CD14-positive monocyte (primary cell): ENCODE data around the gene GPC6. TPM values are rescaled to one million over a fixed set of nuclear protein-coding genes. Genes with fewer than 3 reads are reported as not detected.

Source experiments
- DNase-seq, 3 donors: peaks; one replicate each; pipeline ENCODE4 v3.0.0-alpha.2; 2011 to 2022
- H2AFZ ChIP-seq: 2 replicates; pipeline ENCODE4 v1.6.0; 2012; ENCODE audit warnings: mild to moderate bottlenecking, low read depth, low read length, inconsistent platforms; ENCODE audit not compliant: insufficient read depth, poor library complexity, severe bottlenecking
- H3K27ac ChIP-seq, 2 donors: 1 replicate in 1 of 2; 2 replicates in 1 of 2; pipeline ENCODE4 v1.5.1; 2012 to 2013; ENCODE audit warnings: low read length in 2 of 2, control low read depth in 1 of 2, inconsistent platforms in 1 of 2, low read depth in 1 of 2, mild to moderate bottlenecking in 1 of 2
- H3K27me3 ChIP-seq, 2 donors: one replicate each; pipeline versions ENCODE4 v1.6.0 to v1.6.1; 2011 to 2013; ENCODE audit warnings: low read length in 2 of 2; ENCODE audit not compliant: control insufficient read depth in 2 of 2, insufficient read depth in 2 of 2
- H3K36me3 ChIP-seq, 2 donors: replicated peaks in 1 of 2; 1 replicate in 1 of 2; 2 replicates in 1 of 2; pipeline versions ENCODE4 v1.5.1 to v1.6.1; 2012 to 2013; ENCODE audit warnings: low read length in 2 of 2, control low read depth in 1 of 2, inconsistent platforms in 1 of 2, mild to moderate bottlenecking in 1 of 2; ENCODE audit not compliant: insufficient read depth in 2 of 2, control insufficient read depth in 1 of 2
- H3K4me1 ChIP-seq, 2 donors: 1 replicate in 1 of 2; 2 replicates in 1 of 2; pipeline versions ENCODE4 v1.5.1 to v1.6.1; 2012 to 2013; ENCODE audit warnings: low read length in 2 of 2, control low read depth in 1 of 2, inconsistent platforms in 1 of 2, mild to moderate bottlenecking in 1 of 2, moderate library complexity in 1 of 2; ENCODE audit not compliant: insufficient read depth in 2 of 2, control insufficient read depth in 1 of 2
- H3K4me2 ChIP-seq: replicated peaks from 2 replicates; pipeline ENCODE3; 2012; ENCODE audit warnings: low read length, moderate library complexity, mild to moderate bottlenecking; ENCODE audit not compliant: poor library complexity, severe bottlenecking; ENCODE audit errors: extremely low read depth
- H3K4me3 ChIP-seq, 3 experiments: fragments of 200-600 bp in 1 of 3; sonication (generic) in 1 of 3; replicated peaks in 1 of 3; 1 replicate in 2 of 3; 2 replicates in 1 of 3; pipeline ENCODE4 v1.5.1; 2011 to 2013; ENCODE audit warnings: low read length in 3 of 3, mild to moderate bottlenecking in 3 of 3, control low read depth in 2 of 3, low read depth in 2 of 3, inconsistent platforms in 1 of 3, moderate library complexity in 1 of 3
- H3K79me2 ChIP-seq: 2 replicates; pipeline ENCODE4 v1.6.0; 2012; ENCODE audit warnings: mild to moderate bottlenecking, control low read depth, inconsistent platforms, low read length, moderate library complexity; ENCODE audit not compliant: insufficient read depth
- H3K9ac ChIP-seq: 2 replicates; pipeline ENCODE4 v1.6.0; 2017; ENCODE audit warnings: low read length, mild to moderate bottlenecking; ENCODE audit not compliant: insufficient read depth, poor library complexity, severe bottlenecking
- H3K9me3 ChIP-seq, 2 donors: replicated peaks in 1 of 2; 1 replicate in 1 of 2; 2 replicates in 1 of 2; pipeline versions ENCODE4 v1.5.1 to v1.6.1; 2012 to 2013; ENCODE audit warnings: low read length in 2 of 2, control low read depth in 1 of 2; ENCODE audit not compliant: control insufficient read depth in 1 of 2, insufficient read depth in 1 of 2
- H4K20me1 ChIP-seq: 2 replicates; pipeline ENCODE4 v1.6.0; 2012; ENCODE audit warnings: mild to moderate bottlenecking, low read length, control low read depth, moderate library complexity; ENCODE audit not compliant: insufficient read depth
- H3K27ac Mint-ChIP-seq, 7 donors: one replicate each; pipeline ENCODE4 v1.8.0; 2020; ENCODE audit warnings: mild to moderate bottlenecking in 7 of 7, mixed read lengths in 7 of 7, moderate library complexity in 6 of 7, inconsistent platforms in 2 of 7
- H3K27me3 Mint-ChIP-seq, 3 donors: one replicate each; pipeline ENCODE4 v1.8.0; 2021 to 2022; ENCODE audit warnings: low read depth in 3 of 3, mild to moderate bottlenecking in 3 of 3, mixed read lengths in 3 of 3, moderate library complexity in 3 of 3, inconsistent platforms in 1 of 3
- H3K36me3 Mint-ChIP-seq, 2 donors: one replicate each; pipeline ENCODE4 v1.8.0; 2020; ENCODE audit warnings: mixed read lengths in 2 of 2, inconsistent platforms in 1 of 2, mild to moderate bottlenecking in 1 of 2
- H3K4me1 Mint-ChIP-seq: one replicate; pipeline ENCODE4 v1.8.0; 2020; ENCODE audit warnings: mild to moderate bottlenecking, mixed read lengths
- H3K4me3 Mint-ChIP-seq, 2 donors: one replicate each; pipeline ENCODE4 v1.8.0; 2020; ENCODE audit warnings: mild to moderate bottlenecking in 2 of 2, mixed read lengths in 2 of 2, moderate library complexity in 1 of 2
- H3K9me3 Mint-ChIP-seq, 7 donors: one replicate each; pipeline ENCODE4 v1.8.0; 2020 to 2022; ENCODE audit warnings: mixed read lengths in 7 of 7, mild to moderate bottlenecking in 6 of 7, moderate library complexity in 6 of 7, inconsistent platforms in 2 of 7
- WGBS: methylation state at CpG from one replicate; pipeline ENCODE4 v1.1.5; 2013; ENCODE audit warnings: missing lambda C conversion rate; ENCODE audit not compliant: insufficient coverage; 5-methylcytosine and 5-hydroxymethylcytosine counted together
- intact Hi-C, 2 donors: fragments of 100-400 bp; cut with micrococcal nuclease; formaldehyde crosslinking; loops; one replicate each; pipeline versions ENCODE4 v1.15.0 to v1.15.1; 2023
- polyA plus RNA-seq, 3 donors: library from polyadenylated mRNA; depleted of rRNA in 1 of 3; unstranded in 2 of 3; stranded (reverse) in 1 of 3; fragments of 300-500 nt in 2 of 3; fragments of >200 nt in 1 of 3; fragmentation: Illumina TruSeq in 2 of 3; gene quantifications; 1 replicate in 2 of 3; 2 replicates in 1 of 3; pipeline ENCODE4 v1.2.3, GENCODE V29; 2012 to 2021
- TF ChIP-seq, protein P1 (sequence below): fragments of 200-600 bp; IDR thresholded peaks from one replicate; pipeline ENCODE4 v1.8.0; 2022; ENCODE audit warnings: antibody characterized with exemption, mild to moderate bottlenecking

The GPC6 gene
- polyA plus RNA-seq, 3 donors = not detected

DNA sequence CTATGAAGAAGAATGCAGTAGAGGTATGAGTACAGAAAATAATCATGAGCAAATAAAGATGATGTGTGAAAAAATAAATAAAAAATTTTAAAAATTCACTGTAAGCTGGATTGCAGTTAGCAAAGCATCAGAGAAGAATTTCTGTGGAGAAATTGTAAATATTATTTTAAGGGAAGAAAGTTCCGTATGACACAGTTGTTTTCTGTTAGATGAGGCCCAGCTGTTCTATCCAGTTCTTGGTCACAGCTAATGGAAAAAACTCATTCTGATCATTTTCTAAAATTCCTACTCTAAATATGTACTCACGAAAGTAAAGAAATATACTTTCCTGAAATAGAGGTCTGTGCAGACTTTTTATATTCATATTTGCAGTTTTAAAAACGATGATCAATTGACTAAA is 674.1 kb downstream of the GPC6 start:
- H3K36me3 ChIP-seq = no peaks in the 10 kb centered on the region

DNA sequence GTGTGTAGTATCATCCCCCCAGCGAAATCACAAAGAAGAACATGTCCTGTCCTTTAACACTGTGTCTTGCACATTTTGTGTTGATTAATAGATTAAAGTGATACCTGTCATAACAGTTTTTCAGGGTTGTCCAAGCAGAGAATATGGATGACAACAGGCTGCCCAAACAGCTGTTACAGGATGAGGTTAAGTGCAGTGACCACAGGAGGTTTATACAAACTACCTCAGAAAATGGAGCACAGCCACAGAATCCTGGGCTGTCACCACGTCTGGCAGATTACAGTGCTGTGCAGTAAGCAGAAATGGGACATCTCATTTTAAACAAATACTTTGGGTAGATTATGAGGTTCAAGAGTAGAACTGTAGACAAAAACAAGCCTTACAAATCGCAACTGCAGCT is 677.3 kb downstream of the GPC6 start:
- WGBS = 100% methylated on average over 1 of the region's 3 CpGs
- Mint-ChIP-seq H3K9me3 (peaks cover 0 to 4% (median 3%) of the 10 kb centered on the region in 7 donors), H3K4me1 (no peaks in the 10 kb centered on the region)

More for the DNA sequence above, 674.1 kb downstream of the GPC6 start:
- Mint-ChIP-seq H3K4me1 (no peaks in the 10 kb centered on the region), H3K36me3 (no peaks in the 10 kb centered on the region), H3K4me3 (no peak overlapping the region), H3K27me3 (no peaks in the 10 kb centered on the region), H3K27ac (no peak overlapping the region), H3K9me3 (peaks cover 0 to 4% (median 0%) of the 10 kb centered on the region in 7 donors)
- H3K9ac ChIP-seq = no peak overlapping the region
- intact Hi-C loops = no loop called here
- no peaks in the 10 kb centered on the region for H3K4me1 ChIP-seq
- no peaks in the 10 kb centered on the region for H4K20me1 ChIP-seq
- no peaks in the 10 kb centered on the region for H3K27me3 ChIP-seq
- H3K4me3 ChIP-seq = no peak overlapping the region
- TF ChIP-seq, protein P1, sequence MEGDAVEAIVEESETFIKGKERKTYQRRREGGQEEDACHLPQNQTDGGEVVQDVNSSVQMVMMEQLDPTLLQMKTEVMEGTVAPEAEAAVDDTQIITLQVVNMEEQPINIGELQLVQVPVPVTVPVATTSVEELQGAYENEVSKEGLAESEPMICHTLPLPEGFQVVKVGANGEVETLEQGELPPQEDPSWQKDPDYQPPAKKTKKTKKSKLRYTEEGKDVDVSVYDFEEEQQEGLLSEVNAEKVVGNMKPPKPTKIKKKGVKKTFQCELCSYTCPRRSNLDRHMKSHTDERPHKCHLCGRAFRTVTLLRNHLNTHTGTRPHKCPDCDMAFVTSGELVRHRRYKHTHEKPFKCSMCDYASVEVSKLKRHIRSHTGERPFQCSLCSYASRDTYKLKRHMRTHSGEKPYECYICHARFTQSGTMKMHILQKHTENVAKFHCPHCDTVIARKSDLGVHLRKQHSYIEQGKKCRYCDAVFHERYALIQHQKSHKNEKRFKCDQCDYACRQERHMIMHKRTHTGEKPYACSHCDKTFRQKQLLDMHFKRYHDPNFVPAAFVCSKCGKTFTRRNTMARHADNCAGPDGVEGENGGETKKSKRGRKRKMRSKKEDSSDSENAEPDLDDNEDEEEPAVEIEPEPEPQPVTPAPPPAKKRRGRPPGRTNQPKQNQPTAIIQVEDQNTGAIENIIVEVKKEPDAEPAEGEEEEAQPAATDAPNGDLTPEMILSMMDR = no peak
- H3K27ac ChIP-seq = no peak overlapping the region
- H2AFZ ChIP-seq = no peak overlapping the region
- no peaks in the 10 kb centered on the region for H3K9me3 ChIP-seq
- H3K79me2 ChIP-seq = no peaks in the 10 kb centered on the region
- no peak for DNase-seq
- H3K4me2 ChIP-seq = no peak overlapping the region
- no CpG with 5 or more reads among the region's 3 CpGs for WGBS

More for the DNA sequence above, 677.3 kb downstream of the GPC6 start:
- Histone ChIP-seq H4K20me1 (no peaks in the 10 kb centered on the region), H3K27ac (no peak overlapping the region), H3K4me2 (no peak overlapping the region), H3K27me3 (no peaks in the 10 kb centered on the region), H3K79me2 (no peaks in the 10 kb centered on the region), H2AFZ (no peak overlapping the region), H3K4me3 (no peak overlapping the region), H3K9me3 (no peaks in the 10 kb centered on the region), H3K9ac (no peak overlapping the region), H3K4me1 (no peaks in the 10 kb centered on the region), H3K36me3 (no peaks in the 10 kb centered on the region)
- no peak for DNase-seq
- H3K36me3 Mint-ChIP-seq = no peaks in the 10 kb centered on the region
- H3K27ac Mint-ChIP-seq = no peak overlapping the region
- no peak overlapping the region for H3K4me3 Mint-ChIP-seq
- TF ChIP-seq, protein P1 = no peak
- intact Hi-C loops = no loop called here
- H3K27me3 Mint-ChIP-seq = no peaks in the 10 kb centered on the region
